Ishikawa (cell line): ENCODE data around the gene GALNT13.

ENCODE experiments used
- CEBPB ChIP-seq: IDR thresholded peaks from 2 replicates; pipeline ENCODE4 v1.6.1; 2012
- CREB1 ChIP-seq: IDR thresholded peaks from 2 replicates; pipeline ENCODE4 v1.6.1; 2012; ENCODE audit warnings: low read depth
- EP300 ChIP-seq: IDR thresholded peaks from 2 replicates; pipeline ENCODE4 v1.6.1; 2012; ENCODE audit warnings: borderline replicate concordance
- FOXM1 ChIP-seq: IDR thresholded peaks from 2 replicates; pipeline ENCODE4 v1.6.1; 2012; ENCODE audit warnings: low read depth, borderline replicate concordance
- MAX ChIP-seq: IDR thresholded peaks from 2 replicates; pipeline ENCODE4 v1.6.1; 2012
- NFIC ChIP-seq: IDR thresholded peaks from 2 replicates; pipeline ENCODE4 v1.6.1; 2012
- RAD21 ChIP-seq: IDR thresholded peaks from 2 replicates; pipeline ENCODE4 v1.6.1; 2012; ENCODE audit warnings: low read depth
- REST ChIP-seq: IDR thresholded peaks from 2 replicates; pipeline ENCODE4 v1.6.1; 2012; ENCODE audit warnings: low read depth, mild to moderate bottlenecking
- TAF1 ChIP-seq: IDR thresholded peaks from 2 replicates; pipeline ENCODE4 v1.6.1; 2012; ENCODE audit warnings: low read depth, mild to moderate bottlenecking
- TCF12 ChIP-seq: IDR thresholded peaks from 2 replicates; pipeline ENCODE4 v1.6.1; 2012; ENCODE audit warnings: low read depth
- YY1 ChIP-seq: IDR thresholded peaks from 2 replicates; pipeline ENCODE4 v1.6.1; 2012; ENCODE audit warnings: low read depth

GRCh38 chr2:154244932-154245331, 373.2 kb downstream of the GALNT13 start:
- TF ChIP-seq TAF1 (no peak), EP300 (no peak), RAD21 (no peak), CREB1 (no peak), REST (no peak), MAX (no peak), CEBPB (no peak), YY1 (no peak), NFIC (no peak), TCF12 (no peak), FOXM1 (no peak)
